ENCODE results near the gene XPR1.

The XPR1 gene
- 63.8 to 78.9 reads per million in 2 experiments for total RNA-seq

GRCh38 chr1:180631766-180632325 lies at the start of gene XPR1:
XPR1 (plus strand) TSS chr1:180632022; CDS start chr1:180632202, 180 bp downstream.
- peak; percentile 99 for DNase-seq (ENCODE audit: low read depth)

- no peak for DNase-seq (ENCODE audit: low read depth)
These were observed 47.0 kb upstream of the XPR1 start for GRCh38 chr1:180584869-180585268.

GRCh38 chr1:180585994-180586359 lies 45.8 kb upstream of the XPR1 start:
- DNase-seq (ENCODE audit: low read depth) = no peak

GRCh38 chr1:180586671-180587155 lies 45.1 kb upstream of the XPR1 start:
- no peak for DNase-seq (ENCODE audit: low read depth)

- DNase-seq (ENCODE audit: low read depth) = no peak
These were observed 43.7 kb upstream of the XPR1 start for GRCh38 chr1:180588121-180588520.

- no peak for DNase-seq (ENCODE audit: low read depth)
These were observed 40.9 kb upstream of the XPR1 start for GRCh38 chr1:180590889-180591288.

- no peak for DNase-seq (ENCODE audit: low read depth)
These were observed 38.4 kb upstream of the XPR1 start for GRCh38 chr1:180593382-180593781.

GRCh38 chr1:180594723-180595122 lies 37.1 kb upstream of the XPR1 start:
- DNase-seq (ENCODE audit: low read depth) = no peak

- no peak for DNase-seq (ENCODE audit: low read depth)
These were observed 35.9 kb upstream of the XPR1 start for GRCh38 chr1:180595966-180596365.

GRCh38 chr1:180597520-180597919 lies 34.3 kb upstream of the XPR1 start:
- DNase-seq (ENCODE audit: low read depth) = no peak

GRCh38 chr1:180598333-180598974 lies 33.4 kb upstream of the XPR1 start:
- no peak for DNase-seq (ENCODE audit: low read depth)

- no peak for DNase-seq (ENCODE audit: low read depth)
These were observed 31.5 kb upstream of the XPR1 start for GRCh38 chr1:180600343-180600742.

GRCh38 chr1:180601512-180601911 lies 30.3 kb upstream of the XPR1 start:
- no peak for DNase-seq (ENCODE audit: low read depth)

GRCh38 chr1:180603223-180603849 lies 28.5 kb upstream of the XPR1 start:
- no peak for DNase-seq (ENCODE audit: low read depth)

- no peak for DNase-seq (ENCODE audit: low read depth)
These were observed 28.0 kb upstream of the XPR1 start for GRCh38 chr1:180603850-180604226.

GRCh38 chr1:180606155-180606554 lies 25.7 kb upstream of the XPR1 start:
- DNase-seq (ENCODE audit: low read depth) = no peak

GRCh38 chr1:180609643-180610555 lies 21.9 kb upstream of the XPR1 start:
- DNase-seq (ENCODE audit: low read depth) = no peak

- DNase-seq (ENCODE audit: low read depth) = no peak
These were observed 21.2 kb upstream of the XPR1 start for GRCh38 chr1:180610556-180611015.

- DNase-seq (ENCODE audit: low read depth) = no peak
These were observed 20.5 kb upstream of the XPR1 start for GRCh38 chr1:180611016-180611930.

GRCh38 chr1:180612632-180613031 lies 19.2 kb upstream of the XPR1 start:
- no peak for DNase-seq (ENCODE audit: low read depth)

- DNase-seq (ENCODE audit: low read depth) = no peak
These were observed 17.1 kb upstream of the XPR1 start for GRCh38 chr1:180614730-180615129.
